SK-N-SH treated with all-trans-retinoic acid at 6 μM for 48 hours (cell line): ENCODE measurements around the gene NHEJ1.

ENCODE experiments used
- ATAC-seq: fragments of 200-7000 bp; cut with Tn5 transposase; 3 replicates; pipeline ENCODE4 v1.9.1; 2020; ENCODE audit warnings: mild to moderate bottlenecking, moderate library complexity
- ARNTL ChIP-seq: fragments of 450-650 bp; formaldehyde crosslinking; IDR thresholded peaks from 2 replicates; pipeline ENCODE4 v1.5.0; 2020; ENCODE audit warnings: low read depth, mild to moderate bottlenecking, moderate library complexity, borderline replicate concordance
- BACH2 ChIP-seq: fragments of 250-450 bp; sonication (Bioruptor Pico); IDR thresholded peaks from 2 replicates; pipeline ENCODE4 v1.9.0; 2021; ENCODE audit warnings: mild to moderate bottlenecking, borderline replicate concordance
- CREB5 ChIP-seq: fragments of 250-450 bp; sonication (Bioruptor Pico); IDR thresholded peaks from 2 replicates; pipeline ENCODE4 v1.5.1; 2020; ENCODE audit warnings: low read depth, mild to moderate bottlenecking, moderate library complexity
- CSDC2 ChIP-seq: fragments of 250-450 bp; sonication (Bioruptor Pico); IDR thresholded peaks from 2 replicates; pipeline ENCODE4 v1.5.0; 2020; ENCODE audit warnings: mild to moderate bottlenecking, moderate library complexity
- CSRNP3 ChIP-seq: fragments of 250-450 bp; sonication (Bioruptor Pico); IDR thresholded peaks from 2 replicates; pipeline ENCODE4 v1.5.1; 2021; ENCODE audit warnings: mild to moderate bottlenecking, moderate library complexity
- ESRRG ChIP-seq: fragments of 250-450 bp; sonication (Bioruptor Pico); IDR thresholded peaks from 2 replicates; pipeline ENCODE4 v1.6.1; 2021; ENCODE audit warnings: mild to moderate bottlenecking
- GLIS3 ChIP-seq: fragments of 250-450 bp; sonication (Bioruptor Pico); IDR thresholded peaks from 2 replicates; pipeline ENCODE4 v1.5.0; 2020; ENCODE audit warnings: mild to moderate bottlenecking, moderate library complexity
- ISL1 ChIP-seq: fragments of 250-450 bp; sonication (Bioruptor Pico); IDR thresholded peaks from 2 replicates; pipeline ENCODE4 v2.1.2; 2022; ENCODE audit warnings: mild to moderate bottlenecking, moderate library complexity
- OSR1 ChIP-seq: fragments of 250-450 bp; sonication (Bioruptor Pico); IDR thresholded peaks from 2 replicates; pipeline ENCODE4 v1.8.0; 2022; ENCODE audit warnings: moderate library complexity, mild to moderate bottlenecking, inconsistent platforms
- PATZ1 ChIP-seq: fragments of 250-450 bp; sonication (Bioruptor Pico); IDR thresholded peaks from 2 replicates; pipeline ENCODE4 v1.8.0; 2020; ENCODE audit warnings: mild to moderate bottlenecking, moderate library complexity, borderline replicate concordance
- POU6F1 ChIP-seq: fragments of 250-450 bp; sonication (Bioruptor Pico); IDR thresholded peaks from 2 replicates; pipeline ENCODE4 v1.8.0; 2021; ENCODE audit warnings: low read depth, mild to moderate bottlenecking, moderate library complexity, borderline replicate concordance
- PPARA ChIP-seq: fragments of 250-450 bp; sonication (Bioruptor Pico); IDR thresholded peaks from 2 replicates; pipeline ENCODE4 v1.5.0; 2020; ENCODE audit warnings: mild to moderate bottlenecking, borderline replicate concordance
- RARB ChIP-seq: fragments of 250-450 bp; sonication (Bioruptor Pico); IDR thresholded peaks from 2 replicates; pipeline ENCODE4 v1.8.0; 2021; ENCODE audit warnings: mild to moderate bottlenecking, moderate library complexity
- SNAI2 ChIP-seq: fragments of 250-450 bp; sonication (Bioruptor Pico); IDR thresholded peaks from 2 replicates; pipeline ENCODE4 v1.5.0; 2020; ENCODE audit warnings: mild to moderate bottlenecking, moderate library complexity
- TCF4 ChIP-seq: fragments of 250-450 bp; sonication (Bioruptor Pico); IDR thresholded peaks from 2 replicates; pipeline ENCODE4 v1.8.0; 2021; ENCODE audit warnings: mild to moderate bottlenecking, moderate library complexity, borderline replicate concordance
- TOX ChIP-seq: fragments of 250-450 bp; sonication (Bioruptor Pico); IDR thresholded peaks from 2 replicates; pipeline ENCODE4 v1.8.0; 2021; ENCODE audit warnings: mild to moderate bottlenecking, moderate library complexity, borderline replicate concordance
- ZC3H10 ChIP-seq: fragments of 250-450 bp; sonication (Bioruptor Pico); IDR thresholded peaks from 2 replicates; pipeline ENCODE4 v1.5.1; 2021; ENCODE audit warnings: mild to moderate bottlenecking, moderate library complexity
- ZFP3 ChIP-seq: fragments of 250-450 bp; sonication (Bioruptor Pico); IDR thresholded peaks from 2 replicates; pipeline ENCODE4 v1.5.0; 2020; ENCODE audit warnings: mild to moderate bottlenecking, moderate library complexity
- ZFP30 ChIP-seq: fragments of 450-650 bp; formaldehyde crosslinking; IDR thresholded peaks from 2 replicates; pipeline ENCODE4 v1.5.0; 2022; ENCODE audit warnings: mild to moderate bottlenecking, moderate library complexity
- ZNF565 ChIP-seq: fragments of 450-650 bp; formaldehyde crosslinking; conservative IDR thresholded peaks from 2 replicates; pipeline ENCODE4 v1.5.0; 2020; ENCODE audit warnings: low read depth, mild to moderate bottlenecking, moderate library complexity
- ZNF70 ChIP-seq: fragments of 450-650 bp; formaldehyde crosslinking; IDR thresholded peaks from 2 replicates; pipeline ENCODE4 v1.5.0; 2020; ENCODE audit warnings: mild to moderate bottlenecking, moderate library complexity
- ZNF8 ChIP-seq: fragments of 450-650 bp; formaldehyde crosslinking; IDR thresholded peaks from 2 replicates; pipeline ENCODE4 v1.5.0; 2020; ENCODE audit warnings: mild to moderate bottlenecking, moderate library complexity

The NHEJ1 gene

GRCh38 chr2:219181531-219181930 is 20.9 kb upstream of the NHEJ1 start (continued):
- TF ChIP-seq POU6F1 (CRISPR knock-in tag) (no peak), ARNTL (CRISPR knock-in tag) (no peak)

GRCh38 chr2:219180961-219181360 is 20.3 kb upstream of the NHEJ1 start:
- TF ChIP-seq PPARA (CRISPR knock-in tag) = no peak
- TF ChIP-seq SNAI2 = no peak
- no peak for TF ChIP-seq ESRRG
- no peak for TF ChIP-seq PATZ1 (CRISPR knock-in tag)
- no peak for TF ChIP-seq CSRNP3
- no peak for TF ChIP-seq ZFP30
- no peak for TF ChIP-seq TCF4 (CRISPR knock-in tag)
- no peak for TF ChIP-seq CSDC2
- no peak for TF ChIP-seq TOX (CRISPR knock-in tag)
- TF ChIP-seq BACH2 (CRISPR knock-in tag) = no peak
- TF ChIP-seq RARB = no peak
- TF ChIP-seq ZNF70 (CRISPR knock-in tag) = no peak
- TF ChIP-seq ZNF565 (CRISPR knock-in tag) = no peak
- TF ChIP-seq ISL1 (CRISPR knock-in tag) = no peak
- no peak for TF ChIP-seq OSR1 (CRISPR knock-in tag)
- no peak for TF ChIP-seq ARNTL (CRISPR knock-in tag)
- no peak for TF ChIP-seq ZNF8 (CRISPR knock-in tag)
- TF ChIP-seq CREB5 = no peak
- TF ChIP-seq GLIS3 (CRISPR knock-in tag) = no peak
- TF ChIP-seq ZC3H10 (CRISPR knock-in tag) = no peak
- TF ChIP-seq, all 23 proteins: peak for 0

GRCh38 chr2:219179601-219180465 is 19.2 kb upstream of the NHEJ1 start:
- no peak for ATAC-seq
- TF ChIP-seq ZC3H10 (CRISPR knock-in tag) = no peak
- TF ChIP-seq CSRNP3 = no peak
- TF ChIP-seq POU6F1 (CRISPR knock-in tag) = no peak
- TF ChIP-seq PPARA (CRISPR knock-in tag) = no peak
- TF ChIP-seq SNAI2 = no peak
- TF ChIP-seq PATZ1 (CRISPR knock-in tag) = no peak
- TF ChIP-seq ZNF8 (CRISPR knock-in tag) = no peak
- no peak for TF ChIP-seq ISL1 (CRISPR knock-in tag)
- TF ChIP-seq TOX (CRISPR knock-in tag) = no peak
- no peak for TF ChIP-seq TCF4 (CRISPR knock-in tag)
- no peak for TF ChIP-seq ZNF565 (CRISPR knock-in tag)
- TF ChIP-seq ZFP3 = no peak
- no peak for TF ChIP-seq ZNF70 (CRISPR knock-in tag)
- TF ChIP-seq GLIS3 (CRISPR knock-in tag) = no peak
- no peak for TF ChIP-seq BACH2 (CRISPR knock-in tag)
- no peak for TF ChIP-seq RARB
- no peak for TF ChIP-seq ZFP30

More at GRCh38 chr2:219180961-219181360, 20.3 kb upstream of the NHEJ1 start:
- ATAC-seq = no peak
